Thymus (tissue), 11 donors: Measurements from ENCODE around the gene EFR3B. TPM values are rescaled to one million over a fixed set of nuclear protein-coding genes. Genes with fewer than 3 reads are reported as not detected.

Experiments used
- DNase-seq, 9 donors: peaks; one replicate each; pipeline ENCODE4 v3.0.0-alpha.2; 2013; ENCODE audit warnings: low spot score in 9 of 9, low read depth in 6 of 9, missing footprints in 1 of 9
- H3K27ac ChIP-seq, 2 donors: one replicate each; pipeline ENCODE4 v1.5.1; 2013; ENCODE audit warnings: control low read depth in 1 of 2, low read depth in 1 of 2, low read length in 1 of 2, mild to moderate bottlenecking in 1 of 2, moderate library complexity in 1 of 2
- H3K27me3 ChIP-seq, 2 donors: one replicate each; pipeline ENCODE4 v1.5.1; 2013; ENCODE audit warnings: low read length in 1 of 2; ENCODE audit not compliant: control insufficient read depth in 2 of 2, insufficient read depth in 1 of 2
- H3K36me3 ChIP-seq, 2 donors: one replicate each; pipeline ENCODE4 v1.5.1; 2013; ENCODE audit warnings: low read length in 1 of 2, mild to moderate bottlenecking in 1 of 2, moderate library complexity in 1 of 2; ENCODE audit not compliant: control insufficient read depth in 2 of 2, insufficient read depth in 2 of 2
- H3K4me1 ChIP-seq, 2 donors: one replicate each; pipeline ENCODE4 v1.5.1; 2013; ENCODE audit warnings: low read length in 2 of 2; ENCODE audit not compliant: control insufficient read depth in 2 of 2, insufficient read depth in 2 of 2
- H3K4me3 ChIP-seq, 2 donors: one replicate each; pipeline ENCODE4 v1.5.1; 2013; ENCODE audit warnings: low read length in 2 of 2, control low read depth in 1 of 2, mild to moderate bottlenecking in 1 of 2
- H3K9me3 ChIP-seq, 2 donors: one replicate each; pipeline ENCODE4 v1.5.1; 2013; ENCODE audit warnings: low read length in 1 of 2, mild to moderate bottlenecking in 1 of 2; ENCODE audit not compliant: control insufficient read depth in 2 of 2, insufficient read depth in 1 of 2
- WGBS: extraction: QIAGEN DNeasy Blood & Tissue Kit; methylation state at CpG from one replicate; pipeline ENCODE4 v1.1.7; 2013; 5-methylcytosine and 5-hydroxymethylcytosine counted together
- polyA plus RNA-seq: library from polyadenylated mRNA; stranded (reverse); fragments of 200-250 nt; gene quantifications from one replicate; pipeline ENCODE4 v1.2.3, GENCODE V29; 2013
- total RNA-seq: library from RNA; stranded (reverse); fragments of 120-200 nt; gene quantifications from one replicate; pipeline ENCODE4 v1.2.4, GENCODE V29; 2013
- donor health status: healthy.

EFR3B gene
- total and polyA plus RNA-seq, 2 donors, result 0.18 to 0.33 TPM

GRCh38 chr2:25103287-25103871 lies 61.5 kb downstream of the EFR3B start:
- Histone ChIP-seq H3K4me1 (peaks cover 0 to 4% of the 10 kb centered on the region in 2 donors), H3K36me3 (no peaks in the 10 kb centered on the region), H3K27ac (no peak overlapping the region), H3K27me3 (no peaks in the 10 kb centered on the region), H3K9me3 (no peaks in the 10 kb centered on the region), H3K4me3 (no peak overlapping the region)
- no peak for DNase-seq
- WGBS, result 95% methylated on average over 16 of the region's 16 CpGs

- no peak overlapping the region for H3K27ac ChIP-seq
- peaks cover 0 to 2% of the 10 kb centered on the region in 2 donors for H3K4me1 ChIP-seq
- no peaks in the 10 kb centered on the region for H3K27me3 ChIP-seq
- WGBS, result 94% methylated on average over 5 of the region's 5 CpGs
- H3K9me3 ChIP-seq, result no peaks in the 10 kb centered on the region
- H3K4me3 ChIP-seq, result no peak overlapping the region
- H3K36me3 ChIP-seq, result no peaks in the 10 kb centered on the region
- DNase-seq, result no peak
Measured at GRCh38 chr2:25104736-25105135, 62.9 kb downstream of the EFR3B start.

GRCh38 chr2:25105336-25106085 lies 63.6 kb downstream of the EFR3B start:
- Histone ChIP-seq H3K4me3 (no peak overlapping the region), H3K9me3 (no peaks in the 10 kb centered on the region), H3K4me1 (peaks cover 0 to 2% of the 10 kb centered on the region in 2 donors), H3K36me3 (no peaks in the 10 kb centered on the region), H3K27ac (no peak overlapping the region), H3K27me3 (no peaks in the 10 kb centered on the region)
- WGBS, result 94% methylated on average over 6 of the region's 6 CpGs
- DNase-seq, result no peak

- Histone ChIP-seq H3K4me3 (no peak overlapping the region), H3K4me1 (peaks cover 0 to 4% of the 10 kb centered on the region in 2 donors), H3K9me3 (no peaks in the 10 kb centered on the region), H3K36me3 (no peaks in the 10 kb centered on the region), H3K27ac (no peak overlapping the region), H3K27me3 (no peaks in the 10 kb centered on the region)
- DNase-seq, result no peak
- 94% methylated on average over 9 of the region's 9 CpGs for WGBS
Measured at GRCh38 chr2:25109822-25110221, 67.9 kb downstream of the EFR3B start.

- H3K4me1 ChIP-seq, result peaks cover 0 to 3% of the 10 kb centered on the region in 2 donors
- H3K36me3 ChIP-seq, result no peaks in the 10 kb centered on the region
- no peak overlapping the region for H3K27ac ChIP-seq
- WGBS, result 70% methylated on average over 3 of the region's 3 CpGs
- no peak for DNase-seq
- no peak overlapping the region for H3K4me3 ChIP-seq
- H3K27me3 ChIP-seq, result no peaks in the 10 kb centered on the region
- no peaks in the 10 kb centered on the region for H3K9me3 ChIP-seq
Measured at GRCh38 chr2:25112113-25112512, 70.2 kb downstream of the EFR3B start.

GRCh38 chr2:25115249-25115883 lies 73.5 kb downstream of the EFR3B start:
- no peak for DNase-seq
- Histone ChIP-seq H3K4me3 (no peak overlapping the region), H3K4me1 (peaks cover 0 to 3% of the 10 kb centered on the region in 2 donors), H3K36me3 (no peaks in the 10 kb centered on the region), H3K27me3 (no peaks in the 10 kb centered on the region), H3K27ac (no peak overlapping the region), H3K9me3 (no peaks in the 10 kb centered on the region)
- 97% methylated on average over 9 of the region's 9 CpGs for WGBS

- 98% methylated on average over 4 of the region's 4 CpGs for WGBS
- no peak for DNase-seq
- no peak overlapping the region for H3K27ac ChIP-seq
- peaks cover 0 to 3% of the 10 kb centered on the region in 2 donors for H3K4me1 ChIP-seq
- H3K36me3 ChIP-seq, result no peaks in the 10 kb centered on the region
- H3K4me3 ChIP-seq, result no peak overlapping the region
- H3K9me3 ChIP-seq, result no peaks in the 10 kb centered on the region
- H3K27me3 ChIP-seq, result no peaks in the 10 kb centered on the region
Measured at GRCh38 chr2:25115902-25116301, 74.0 kb downstream of the EFR3B start.

GRCh38 chr2:25116956-25117355 lies 75.1 kb downstream of the EFR3B start:
- no peak overlapping the region for H3K27ac ChIP-seq
- H3K4me3 ChIP-seq, result no peak overlapping the region
- peaks cover 0 to 3% of the 10 kb centered on the region in 2 donors for H3K4me1 ChIP-seq
- no peaks in the 10 kb centered on the region for H3K36me3 ChIP-seq
- H3K27me3 ChIP-seq, result no peaks in the 10 kb centered on the region
- no peak for DNase-seq
- WGBS, result 97% methylated on average over 13 of the region's 13 CpGs
- H3K9me3 ChIP-seq, result no peaks in the 10 kb centered on the region

GRCh38 chr2:25119263-25119662 lies 77.4 kb downstream of the EFR3B start:
- Histone ChIP-seq H3K36me3 (no peaks in the 10 kb centered on the region), H3K27ac (no peak overlapping the region), H3K27me3 (no peaks in the 10 kb centered on the region), H3K4me1 (no peaks in the 10 kb centered on the region), H3K9me3 (no peaks in the 10 kb centered on the region), H3K4me3 (no peak overlapping the region)
- DNase-seq, result no peak
- 97% methylated on average over 11 of the region's 11 CpGs for WGBS
